HEK293T (cell line): ENCODE results near the gene CNGA4.

Source experiments
- CTCF ChIA-PET: fragments of 350-600 bp; formaldehyde crosslinking; extraction: SDS; loops from one replicate; lab custom pipeline; 2021; ENCODE audit warnings: antibody characterized with exemption, inconsistent platforms; lab: Yijun Ruan, JAX
- POLR2A ChIA-PET: fragments of 350-600 bp; formaldehyde crosslinking; extraction: SDS; loops from one replicate; lab custom pipeline; 2020; ENCODE audit warnings: antibody characterized with exemption, inconsistent platforms; lab: Yijun Ruan, JAX
- DNase-seq: peaks from one replicate; pipeline ENCODE4 v3.0.0; 2012; ENCODE audit warnings: mixed read lengths; ENCODE audit errors: extremely low spot score
- ARNT ChIP-seq: fragments of 450-650 bp; IDR thresholded peaks from 2 replicates; pipeline ENCODE4 v1.6.1; 2017; ENCODE audit warnings: mild to moderate bottlenecking
- BHLHE40 ChIP-seq: fragments of 450-650 bp; IDR thresholded peaks from 2 replicates; pipeline ENCODE4 v1.6.1; 2016; ENCODE audit warnings: mild to moderate bottlenecking, moderate library complexity, borderline replicate concordance
- CTBP1 ChIP-seq: fragments of 450-650 bp; IDR thresholded peaks from 2 replicates; pipeline ENCODE4 v1.6.1; 2016; ENCODE audit warnings: borderline replicate concordance
- ELF4 ChIP-seq: fragments of 450-650 bp; IDR thresholded peaks from 2 replicates; pipeline ENCODE4 v1.6.1; 2017; ENCODE audit warnings: antibody characterized with exemption
- FOXA1 ChIP-seq: fragments of 450-650 bp; IDR thresholded peaks from 2 replicates; pipeline ENCODE4 v1.6.1; 2016; ENCODE audit warnings: mild to moderate bottlenecking
- FOXK2 ChIP-seq: fragments of 450-650 bp; IDR thresholded peaks from 2 replicates; pipeline ENCODE4 v1.6.1; 2016; ENCODE audit warnings: mild to moderate bottlenecking
- FOXM1 ChIP-seq: fragments of 450-650 bp; IDR thresholded peaks from 2 replicates; pipeline ENCODE4 v1.6.1; 2017; ENCODE audit warnings: mild to moderate bottlenecking, borderline replicate concordance
- HDGF ChIP-seq: fragments of 450-650 bp; IDR thresholded peaks from 2 replicates; pipeline ENCODE4 v1.6.1; 2017; ENCODE audit warnings: antibody characterized with exemption, borderline replicate concordance
- L3MBTL2 ChIP-seq: fragments of 450-650 bp; conservative IDR thresholded peaks from 2 replicates; pipeline ENCODE4 v1.6.1; 2016; ENCODE audit warnings: mild to moderate bottlenecking
- LEF1 ChIP-seq: fragments of 450-650 bp; IDR thresholded peaks from 2 replicates; pipeline ENCODE4 v1.6.1; 2017; ENCODE audit warnings: mild to moderate bottlenecking, borderline replicate concordance
- NFRKB ChIP-seq: fragments of 450-650 bp; IDR thresholded peaks from 2 replicates; pipeline ENCODE4 v1.6.1; 2016; ENCODE audit warnings: mild to moderate bottlenecking, moderate library complexity
- SP1 ChIP-seq: fragments of 450-650 bp; IDR thresholded peaks from 2 replicates; pipeline ENCODE4 v1.6.1; 2017
- SUZ12 ChIP-seq: fragments of 450-650 bp; IDR thresholded peaks from 2 replicates; pipeline ENCODE4 v1.6.1; 2016; ENCODE audit warnings: mild to moderate bottlenecking
- TARDBP ChIP-seq: fragments of 450-650 bp; IDR thresholded peaks from 2 replicates; pipeline ENCODE4 v1.6.1; 2016
- ZNF384 ChIP-seq: fragments of 450-650 bp; IDR thresholded peaks from 2 replicates; pipeline ENCODE4 v1.6.1; 2016
- TF ChIP-seq, protein P1 (sequence below): fragments of 450-650 bp; IDR thresholded peaks from 2 replicates; pipeline ENCODE4 v1.6.1; 2016

CNGA4 gene

GRCh38 chr11:6209801-6210200, 29.1 kb upstream of the CNGA4 start:
- DNase-seq = no peak
- TF ChIP-seq NFRKB (no peak), LEF1 (no peak), FOXA1 (no peak), FOXM1 (no peak), SP1 (no peak), FOXK2 (no peak), BHLHE40 (no peak), SUZ12 (no peak), L3MBTL2 (no peak), TARDBP (no peak), CTBP1 (no peak), ZNF384 (no peak), HDGF (no peak)
- POLR2A ChIA-PET = no interaction called here
- CTCF ChIA-PET = no interaction called here

DNA sequence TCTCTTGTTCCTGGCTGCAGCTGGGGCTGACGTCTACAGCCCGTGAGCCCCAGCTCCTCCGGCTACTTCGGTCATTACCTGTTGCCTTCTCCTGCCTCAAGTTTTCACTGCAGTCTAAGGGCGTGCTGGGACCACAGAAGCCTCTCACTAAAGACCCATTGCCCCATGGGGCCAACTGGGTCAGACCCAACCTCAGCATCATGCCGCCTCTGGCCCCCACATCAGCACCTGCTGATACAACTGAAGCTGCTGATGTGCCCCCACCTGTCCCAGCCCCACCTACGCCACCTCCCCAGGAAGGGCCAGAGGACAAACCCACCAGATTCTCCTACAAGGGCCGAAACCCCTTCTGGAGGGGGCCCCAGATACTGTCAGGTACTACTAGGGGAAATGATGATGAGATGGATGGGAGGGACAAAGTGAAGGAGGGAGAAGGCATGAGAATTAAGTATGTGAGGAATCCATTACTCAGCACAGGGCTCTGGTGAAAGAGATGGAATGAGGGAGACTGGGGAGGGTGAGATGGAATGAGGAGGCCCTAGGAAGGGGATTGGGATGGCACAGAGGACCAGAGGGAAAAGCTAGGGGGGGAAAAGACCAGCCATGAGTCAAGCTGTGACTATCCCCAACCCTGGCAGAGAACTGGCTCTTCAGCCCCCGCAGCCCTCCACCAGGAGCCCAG, 28.5 kb upstream of the CNGA4 start:
- TF ChIP-seq LEF1 = no peak
- no peak for TF ChIP-seq ARNT
- TF ChIP-seq SP1 = no peak
- no peak for TF ChIP-seq SUZ12
- no peak for TF ChIP-seq CTBP1
- TF ChIP-seq FOXM1 = no peak
- TF ChIP-seq TARDBP = no peak
- TF ChIP-seq ZNF384 = no peak
- TF ChIP-seq, protein P1, sequence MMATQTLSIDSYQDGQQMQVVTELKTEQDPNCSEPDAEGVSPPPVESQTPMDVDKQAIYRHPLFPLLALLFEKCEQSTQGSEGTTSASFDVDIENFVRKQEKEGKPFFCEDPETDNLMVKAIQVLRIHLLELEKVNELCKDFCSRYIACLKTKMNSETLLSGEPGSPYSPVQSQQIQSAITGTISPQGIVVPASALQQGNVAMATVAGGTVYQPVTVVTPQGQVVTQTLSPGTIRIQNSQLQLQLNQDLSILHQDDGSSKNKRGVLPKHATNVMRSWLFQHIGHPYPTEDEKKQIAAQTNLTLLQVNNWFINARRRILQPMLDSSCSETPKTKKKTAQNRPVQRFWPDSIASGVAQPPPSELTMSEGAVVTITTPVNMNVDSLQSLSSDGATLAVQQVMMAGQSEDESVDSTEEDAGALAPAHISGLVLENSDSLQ = no peak
- no peak for TF ChIP-seq NFRKB
- TF ChIP-seq FOXK2 = no peak
- no peak for TF ChIP-seq L3MBTL2
- TF ChIP-seq ELF4 = no peak
- no peak for TF ChIP-seq BHLHE40
- TF ChIP-seq FOXA1 = no peak
- no peak for TF ChIP-seq HDGF
- DNase-seq = no peak
- ChIA-PET CTCF (no interaction called here), POLR2A (no interaction called here)

DNA sequence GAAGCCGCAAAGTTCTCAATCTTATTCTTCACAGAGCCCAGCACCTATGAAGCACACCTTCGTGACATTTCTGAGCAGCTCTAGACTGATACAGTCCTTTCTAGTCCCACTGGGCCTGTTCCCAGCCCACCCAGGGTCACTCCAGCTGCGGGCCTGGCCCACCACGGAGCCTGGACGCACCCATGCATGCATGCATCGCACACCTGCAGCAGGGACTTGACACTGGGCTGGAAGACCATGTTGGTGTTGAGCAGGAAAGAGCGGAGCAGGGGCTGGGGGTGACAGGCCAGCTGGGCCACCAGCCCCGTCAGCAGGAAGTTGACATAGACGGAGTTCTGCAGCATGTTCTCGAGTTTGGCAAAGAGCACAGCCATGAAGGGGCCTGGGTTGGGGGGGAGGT, 24.4 kb upstream of the CNGA4 start:
- ChIA-PET CTCF (no interaction called here), POLR2A (no interaction called here)

DNA sequence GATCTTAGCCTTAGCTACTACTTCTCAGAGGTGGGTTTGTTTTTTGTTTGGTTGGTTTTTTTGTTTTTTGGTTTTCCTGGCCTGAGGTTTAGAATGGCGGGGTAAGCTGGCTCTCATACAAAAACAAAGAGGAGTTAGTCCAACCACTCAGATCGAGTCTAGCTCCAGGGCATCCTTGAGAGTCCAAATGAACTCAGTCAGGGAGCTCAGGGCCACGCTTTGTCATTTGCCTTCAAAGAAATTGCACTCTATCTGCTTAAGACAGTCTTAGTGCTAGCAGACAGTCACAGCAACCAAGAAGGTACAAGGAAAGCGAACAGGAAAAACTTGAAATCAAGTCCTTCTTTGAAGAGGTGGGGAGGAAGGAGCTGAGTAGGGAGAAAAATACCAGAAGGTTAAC, 22.4 kb upstream of the CNGA4 start:
- TF ChIP-seq FOXK2 (no peak), LEF1 (no peak), TARDBP (no peak), ELF4 (no peak), NFRKB (no peak), L3MBTL2 (no peak), CTBP1 (no peak), FOXA1 (no peak), ZNF384 (no peak), BHLHE40 (no peak), SP1 (no peak), SUZ12 (no peak), ARNT (no peak), HDGF (no peak), FOXM1 (no peak)
- TF ChIP-seq, protein P1 = no peak
- POLR2A ChIA-PET = no interaction called here
- no peak for DNase-seq
- CTCF ChIA-PET = no interaction called here

More for the DNA sequence above, 24.4 kb upstream of the CNGA4 start:
- no peak for DNase-seq
- TF ChIP-seq HDGF (no peak), CTBP1 (no peak), FOXA1 (no peak), ZNF384 (no peak), L3MBTL2 (no peak), ELF4 (no peak), SUZ12 (no peak), FOXM1 (no peak), LEF1 (no peak), SP1 (no peak), NFRKB (no peak), FOXK2 (no peak)

DNA sequence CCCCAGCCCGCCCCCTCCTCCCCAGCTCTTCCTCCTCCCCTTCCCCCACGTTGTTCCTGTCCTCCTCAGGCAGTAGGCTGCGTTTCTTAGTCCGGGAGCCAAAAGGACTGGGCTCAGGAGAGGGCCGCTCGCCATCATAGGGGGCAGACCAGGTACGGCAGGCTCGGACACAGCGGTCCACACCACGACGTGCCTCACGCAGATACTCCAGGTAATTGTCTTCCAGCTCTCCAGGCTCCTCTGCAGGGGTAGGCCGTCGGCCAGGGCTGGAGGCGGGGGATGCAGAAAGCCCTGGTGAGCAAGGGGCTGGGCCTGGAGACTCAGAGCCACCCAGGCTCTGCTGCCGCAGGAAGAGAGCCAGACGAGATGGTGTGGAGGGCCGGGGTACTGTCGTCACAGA, 21.2 kb upstream of the CNGA4 start:
- ChIA-PET POLR2A (no interaction called here), CTCF (interaction anchor here (0.7 kb wide), 1 partner anchor 144 kb away, joined by 3 read pairs; no protein-coding TSS in a partner anchor)

DNA sequence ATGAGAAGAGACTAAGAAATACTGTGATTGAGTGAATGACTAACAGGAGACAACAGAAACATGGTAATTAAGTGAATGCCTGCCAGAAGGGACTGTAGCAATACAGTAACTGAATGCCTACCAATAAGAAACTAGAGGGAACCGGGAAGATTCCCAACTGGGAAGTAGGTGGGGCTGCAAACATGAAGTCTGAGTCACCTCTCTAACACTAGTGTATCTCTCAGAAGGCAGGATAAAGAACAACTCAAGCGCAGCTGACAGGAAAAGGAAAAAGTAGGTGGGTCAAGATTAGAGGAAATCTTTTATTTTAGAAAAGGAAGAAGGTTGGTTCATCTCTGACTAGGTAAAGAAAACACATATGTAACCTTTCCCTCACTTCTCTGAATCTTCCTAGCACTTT, 19.5 kb upstream of the CNGA4 start:
- DNase-seq = no peak
- ChIA-PET POLR2A (no interaction called here), CTCF (no interaction called here)
- no peak for TF ChIP-seq LEF1
- TF ChIP-seq L3MBTL2 = no peak
- no peak for TF ChIP-seq ARNT
- TF ChIP-seq FOXM1 = no peak
- TF ChIP-seq FOXA1 = no peak
- no peak for TF ChIP-seq NFRKB
- TF ChIP-seq, protein P1 = no peak
- no peak for TF ChIP-seq FOXK2
- no peak for TF ChIP-seq HDGF
- TF ChIP-seq TARDBP = no peak
- no peak for TF ChIP-seq ZNF384
- no peak for TF ChIP-seq CTBP1
- no peak for TF ChIP-seq BHLHE40
- no peak for TF ChIP-seq ELF4
- no peak for TF ChIP-seq SUZ12
- TF ChIP-seq SP1 = no peak

More for the DNA sequence above, 21.2 kb upstream of the CNGA4 start:
- no peak for DNase-seq
- TF ChIP-seq FOXK2 (no peak), BHLHE40 (no peak), FOXA1 (no peak), L3MBTL2 (no peak), CTBP1 (no peak), ELF4 (no peak), FOXM1 (no peak), ZNF384 (no peak), SP1 (no peak), SUZ12 (no peak), TARDBP (no peak), NFRKB (no peak), HDGF (no peak)
